H9 (cell line): ENCODE data around the gene LOXHD1. TPM values are rescaled to one million over a fixed set of nuclear protein-coding genes. Genes with fewer than 3 reads are reported as not detected.

Experiments
- DNase-seq: peaks from one replicate; pipeline ENCODE4 v3.0.0-alpha.2; 2017
- H2AFZ ChIP-seq: one replicate; pipeline ENCODE4 v1.6.1; 2013; ENCODE audit warnings: mild to moderate bottlenecking, low read length, control low read depth, moderate library complexity
- H2AK5ac ChIP-seq: 2 replicates; pipeline ENCODE4 v1.6.1; 2013; ENCODE audit warnings: low read length, control low read depth, mixed read lengths; ENCODE audit not compliant: insufficient read length
- H2BK120ac ChIP-seq: one replicate; pipeline ENCODE4 v1.6.1; 2013; ENCODE audit warnings: low read depth, mild to moderate bottlenecking, low read length, control low read depth, inconsistent platforms; ENCODE audit not compliant: poor library complexity, severe bottlenecking
- H2BK12ac ChIP-seq: 2 replicates; pipeline ENCODE4 v1.6.1; 2013; ENCODE audit warnings: low read length, control low read depth, mixed read lengths, low read depth; ENCODE audit not compliant: insufficient read length
- H2BK15ac ChIP-seq: 2 replicates; pipeline ENCODE4 v1.6.1; 2013; ENCODE audit warnings: low read depth, low read length, control low read depth
- H2BK20ac ChIP-seq: one replicate; pipeline ENCODE4 v1.6.1; 2013; ENCODE audit warnings: low read depth, mild to moderate bottlenecking, low read length, control low read depth, inconsistent platforms; ENCODE audit not compliant: poor library complexity, severe bottlenecking
- H2BK5ac ChIP-seq: 2 replicates; pipeline ENCODE4 v1.6.1; 2013; ENCODE audit warnings: low read length, control low read depth, mixed read lengths; ENCODE audit not compliant: insufficient read length
- H3K14ac ChIP-seq: 2 replicates; pipeline ENCODE4 v1.6.1; 2013; ENCODE audit warnings: low read length, control low read depth; ENCODE audit not compliant: insufficient read depth
- H3K18ac ChIP-seq: 2 replicates; pipeline ENCODE4 v1.6.1; 2013; ENCODE audit warnings: low read depth, mild to moderate bottlenecking, mixed read lengths, low read length, control low read depth; ENCODE audit not compliant: insufficient read length
- H3K23ac ChIP-seq: 2 replicates; pipeline ENCODE4 v1.6.1; 2013; ENCODE audit warnings: low read length, control low read depth, mixed read lengths, low read depth; ENCODE audit not compliant: insufficient read length
- H3K23me2 ChIP-seq: 2 replicates; pipeline ENCODE4 v1.6.1; 2013; ENCODE audit warnings: low read depth, mild to moderate bottlenecking, mixed read lengths, low read length, control low read depth; ENCODE audit not compliant: insufficient read length, poor library complexity, severe bottlenecking
- H3K27ac ChIP-seq: 2 replicates; pipeline ENCODE4 v1.5.1; 2013; ENCODE audit warnings: low read length, control low read depth, mixed read lengths, low read depth; ENCODE audit not compliant: insufficient read length
- H3K27me3 ChIP-seq: 2 replicates; pipeline ENCODE4 v1.6.1; 2013; ENCODE audit warnings: low read length, control low read depth, inconsistent platforms; ENCODE audit not compliant: insufficient read depth
- H3K4ac ChIP-seq: 2 replicates; pipeline ENCODE4 v1.6.1; 2013; ENCODE audit warnings: low read depth, mild to moderate bottlenecking, control low read depth, inconsistent platforms, low read length, moderate library complexity
- H3K4me1 ChIP-seq: 2 replicates; pipeline ENCODE4 v1.6.1; 2013; ENCODE audit warnings: low read length, control low read depth, inconsistent platforms; ENCODE audit not compliant: insufficient read depth
- H3K4me2 ChIP-seq: 2 replicates; pipeline ENCODE4 v1.6.1; 2013; ENCODE audit warnings: low read length, control low read depth, mixed read lengths; ENCODE audit not compliant: insufficient read length, insufficient read depth
- H3K56ac ChIP-seq: 2 replicates; pipeline ENCODE4 v1.6.1; 2013; ENCODE audit warnings: low read depth, mild to moderate bottlenecking, mixed read lengths, low read length, control low read depth; ENCODE audit not compliant: insufficient read length
- H3K79me1 ChIP-seq: 2 replicates; pipeline ENCODE4 v1.6.1; 2013; ENCODE audit warnings: low read depth, mild to moderate bottlenecking, moderate library complexity, low read length, control low read depth, inconsistent platforms; ENCODE audit not compliant: insufficient read depth, poor library complexity, severe bottlenecking
- H3K79me2 ChIP-seq: 2 replicates; pipeline ENCODE4 v1.6.1; 2013; ENCODE audit warnings: low read length, control low read depth, inconsistent platforms; ENCODE audit not compliant: insufficient read depth
- H3K9ac ChIP-seq: 2 replicates; pipeline ENCODE4 v1.6.1; 2013; ENCODE audit warnings: low read length, control low read depth, mixed read lengths; ENCODE audit not compliant: insufficient read length; ENCODE audit errors: extremely low read depth
- H3K9me3 ChIP-seq: one replicate; pipeline ENCODE4 v1.6.1; 2013; ENCODE audit warnings: low read depth, low read length, inconsistent platforms; ENCODE audit not compliant: control insufficient read depth
- H3T11ph ChIP-seq: one replicate; pipeline ENCODE4 v1.6.1; 2013; ENCODE audit warnings: mild to moderate bottlenecking, low read length, control low read depth, inconsistent platforms
- H4K20me1 ChIP-seq: one replicate; pipeline ENCODE4 v1.6.1; 2013; ENCODE audit not compliant: control insufficient read depth, insufficient read length, insufficient read depth
- H4K5ac ChIP-seq: 2 replicates; pipeline ENCODE4 v1.6.1; 2013; ENCODE audit warnings: low read depth, mild to moderate bottlenecking, mixed read lengths, low read length, control low read depth; ENCODE audit not compliant: insufficient read length
- H4K8ac ChIP-seq: replicated peaks from 2 replicates; pipeline ENCODE4 v1.6.1; 2013; ENCODE audit warnings: low read length, control low read depth, mixed read lengths, low read depth; ENCODE audit not compliant: insufficient read length
- H4K91ac ChIP-seq: 2 replicates; pipeline ENCODE4 v1.6.1; 2013; ENCODE audit warnings: low read depth, mild to moderate bottlenecking, moderate library complexity, mixed read lengths, low read length, control low read depth; ENCODE audit not compliant: insufficient read length
- H3K27ac Mint-ChIP-seq, 3 experiments: 2 replicates in 2 of 3; 3 replicates in 1 of 3; pipeline ENCODE4 v1.8.0; 2020 to 2021; ENCODE audit warnings: mixed read lengths in 3 of 3, mild to moderate bottlenecking in 1 of 3, moderate library complexity in 1 of 3
- H3K27me3 Mint-ChIP-seq: 2 replicates; pipeline ENCODE4 v1.8.0; 2021; ENCODE audit warnings: low read depth, mild to moderate bottlenecking, moderate library complexity, mixed read lengths
- H3K36me3 Mint-ChIP-seq, 3 experiments: 2 replicates in 2 of 3; 3 replicates in 1 of 3; pipeline ENCODE4 v1.8.0; 2020 to 2021; ENCODE audit warnings: low read depth in 3 of 3, mixed read lengths in 3 of 3; ENCODE audit not compliant: insufficient read depth in 1 of 3
- H3K4me1 Mint-ChIP-seq, 2 experiments: 2 replicates each; pipeline ENCODE4 v1.8.0; 2020; ENCODE audit warnings: mixed read lengths in 2 of 2
- H3K4me3 Mint-ChIP-seq, 2 experiments: 2 replicates in 1 of 2; 3 replicates in 1 of 2; pipeline ENCODE4 v1.8.0; 2020 to 2021; ENCODE audit warnings: mild to moderate bottlenecking in 2 of 2, mixed read lengths in 2 of 2, moderate library complexity in 1 of 2
- H3K9me3 Mint-ChIP-seq, 2 experiments: 2 replicates in 1 of 2; 3 replicates in 1 of 2; pipeline ENCODE4 v1.8.0; 2020; ENCODE audit warnings: mild to moderate bottlenecking in 2 of 2, mixed read lengths in 2 of 2, moderate library complexity in 1 of 2
- WGBS: extraction: QIAGEN DNeasy Blood & Tissue Kit; methylation state at CpG from one replicate; pipeline ENCODE4 v1.1.7; 2013; ENCODE audit warnings: missing lambda C conversion rate, low lambda C conversion rate, mixed read lengths; ENCODE audit not compliant: insufficient read length; ENCODE audit errors: extremely low coverage; 5-methylcytosine and 5-hydroxymethylcytosine counted together
- total RNA-seq: library from RNA; stranded (reverse); gene quantifications from 2 replicates; pipeline ENCODE4 v1.2.1, GENCODE V29; 2021
- TF ChIP-seq, protein P1 (sequence below): fragments of 200-600 bp; sonication (generic); conservative IDR thresholded peaks from 3 replicates; pipeline ENCODE4 v1.8.0; 2021; ENCODE audit warnings: antibody characterized with exemption, mild to moderate bottlenecking

The LOXHD1 gene
- total RNA-seq, 1 experiment from 2014 or later = 0.07 TPM

DNA sequence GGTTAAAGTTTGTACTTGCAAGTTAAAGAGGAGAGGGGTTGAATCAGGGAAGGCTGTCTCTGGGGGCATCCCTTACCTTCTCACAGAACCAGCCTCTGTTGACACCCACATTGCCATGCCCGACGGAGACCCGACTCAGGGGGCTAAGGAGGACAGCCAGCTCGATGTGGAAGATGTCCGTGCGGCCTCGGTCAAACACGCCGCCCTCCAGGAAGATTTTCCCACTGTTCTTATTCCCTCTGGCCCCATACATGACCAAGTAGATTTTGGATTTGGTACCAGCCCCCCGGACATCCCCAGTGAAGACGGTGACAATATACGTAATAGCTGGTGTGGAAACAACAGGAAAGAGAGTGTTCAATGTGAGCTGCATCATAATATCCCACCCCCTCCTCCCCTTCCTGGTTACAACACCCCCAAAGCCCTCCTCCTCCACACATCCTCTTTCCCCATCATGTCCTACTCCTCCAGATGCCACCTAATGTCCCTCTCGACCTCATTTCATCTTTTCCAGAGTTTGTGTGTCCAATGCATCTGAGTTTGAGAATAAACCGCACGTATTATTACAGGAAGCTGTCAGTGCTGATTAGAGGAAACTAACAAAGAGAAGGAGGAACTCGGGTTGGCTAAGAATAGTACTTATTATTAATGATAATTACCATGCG is 55.7 kb downstream of the LOXHD1 start:
- Histone ChIP-seq H2AFZ (no peak overlapping the region), H3K9me3 (no peaks in the 10 kb centered on the region), H2BK5ac (no peak overlapping the region), H4K20me1 (no peaks in the 10 kb centered on the region), H3K4me1 (no peaks in the 10 kb centered on the region), H2AK5ac (no peak overlapping the region), H2BK15ac (no peak overlapping the region), H3K4ac (no peak overlapping the region), H4K91ac (no peak overlapping the region), H3K23me2 (no peaks in the 10 kb centered on the region), H3K14ac (no peak overlapping the region), H3K9ac (no peak overlapping the region), H3K79me2 (no peaks in the 10 kb centered on the region), H3K23ac (no peak overlapping the region), H3K4me2 (no peak overlapping the region), H2BK20ac (no peak overlapping the region), H3K27ac (no peak overlapping the region), H2BK12ac (no peak overlapping the region), H3K18ac (no peak overlapping the region), H3K79me1 (no peaks in the 10 kb centered on the region), H4K5ac (no peak overlapping the region), H2BK120ac (no peak overlapping the region), H4K8ac (no peak overlapping the region), H3T11ph (no peak overlapping the region), H3K27me3 (no peaks in the 10 kb centered on the region), H3K56ac (no peak overlapping the region)
- DNase-seq = no peak
- TF ChIP-seq, protein P1, sequence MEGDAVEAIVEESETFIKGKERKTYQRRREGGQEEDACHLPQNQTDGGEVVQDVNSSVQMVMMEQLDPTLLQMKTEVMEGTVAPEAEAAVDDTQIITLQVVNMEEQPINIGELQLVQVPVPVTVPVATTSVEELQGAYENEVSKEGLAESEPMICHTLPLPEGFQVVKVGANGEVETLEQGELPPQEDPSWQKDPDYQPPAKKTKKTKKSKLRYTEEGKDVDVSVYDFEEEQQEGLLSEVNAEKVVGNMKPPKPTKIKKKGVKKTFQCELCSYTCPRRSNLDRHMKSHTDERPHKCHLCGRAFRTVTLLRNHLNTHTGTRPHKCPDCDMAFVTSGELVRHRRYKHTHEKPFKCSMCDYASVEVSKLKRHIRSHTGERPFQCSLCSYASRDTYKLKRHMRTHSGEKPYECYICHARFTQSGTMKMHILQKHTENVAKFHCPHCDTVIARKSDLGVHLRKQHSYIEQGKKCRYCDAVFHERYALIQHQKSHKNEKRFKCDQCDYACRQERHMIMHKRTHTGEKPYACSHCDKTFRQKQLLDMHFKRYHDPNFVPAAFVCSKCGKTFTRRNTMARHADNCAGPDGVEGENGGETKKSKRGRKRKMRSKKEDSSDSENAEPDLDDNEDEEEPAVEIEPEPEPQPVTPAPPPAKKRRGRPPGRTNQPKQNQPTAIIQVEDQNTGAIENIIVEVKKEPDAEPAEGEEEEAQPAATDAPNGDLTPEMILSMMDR = no peak
- no peaks in the 10 kb centered on the region; the same call in 1 of the 2 replicates for H3K27me3 Mint-ChIP-seq
- no peak overlapping the region for H3K4me3 Mint-ChIP-seq
- no peaks in the 10 kb centered on the region for H3K9me3 Mint-ChIP-seq
- no peak overlapping the region for H3K27ac Mint-ChIP-seq
- no peaks in the 10 kb centered on the region for H3K36me3 Mint-ChIP-seq
- no CpG with 5 or more reads among the region's 17 CpGs for WGBS
- H3K4me1 Mint-ChIP-seq = no peaks in the 10 kb centered on the region
